WTC11 (cell line): Measurements from ENCODE around the gene ADGRF3. TPM values are rescaled to one million over a fixed set of nuclear protein-coding genes. Genes with fewer than 3 reads are reported as not detected.
A peak's percentile ranks its signal among the peaks of the same experiment; 100 is the strongest.

Source experiments
- ATAC-seq: fragments of 200-7000 bp; cut with Tn5 transposase; 2 replicates; pipeline ENCODE4 v1.10.0; 2021; ENCODE audit warnings: mild to moderate bottlenecking, moderate library complexity
- CTCF ChIA-PET: fragments of 300-600 bp; sonication (Branson Sonifier 250); formaldehyde crosslinking; loops from one replicate; lab custom pipeline; 2021; ENCODE audit warnings: antibody characterized with exemption; lab: Charles Lee
- POLR2A ChIA-PET: fragments of 350-600 bp; sonication (Branson Sonifier 250); formaldehyde crosslinking; loops from one replicate; lab custom pipeline; 2021; ENCODE audit warnings: antibody characterized with exemption; lab: Charles Lee
- DNase-seq: peaks from one replicate; pipeline ENCODE4 v3.0.0; 2021; ENCODE audit warnings: low spot score
- H3K27ac Mint-ChIP-seq: 2 replicates; pipeline ENCODE4 v1.8.0; 2021; ENCODE audit warnings: mixed read lengths
- H3K27me3 Mint-ChIP-seq: 2 replicates; pipeline ENCODE4 v1.8.0; 2021; ENCODE audit warnings: low read depth, mild to moderate bottlenecking, moderate library complexity, mixed read lengths
- H3K36me3 Mint-ChIP-seq: 2 replicates; pipeline ENCODE4 v1.8.0; 2021; ENCODE audit warnings: mixed read lengths
- H3K4me1 Mint-ChIP-seq: 2 replicates; pipeline ENCODE4 v1.8.0; 2022; ENCODE audit warnings: mixed read lengths
- H3K4me3 Mint-ChIP-seq: 2 replicates; pipeline ENCODE4 v1.8.0; 2021; ENCODE audit warnings: mild to moderate bottlenecking, moderate library complexity, mixed read lengths
- H3K9me3 Mint-ChIP-seq: 2 replicates; pipeline ENCODE4 v1.8.0; 2021; ENCODE audit warnings: mixed read lengths
- ATF1 ChIP-seq: sonication (generic); formaldehyde crosslinking; IDR thresholded peaks from 2 replicates; pipeline ENCODE4 v1.8.1; 2023; ENCODE audit warnings: mild to moderate bottlenecking, moderate library complexity, missing genetic modification reagents
- CBFB ChIP-seq: sonication (generic); formaldehyde crosslinking; IDR thresholded peaks from 2 replicates; pipeline ENCODE4 v1.8.1; 2022; ENCODE audit warnings: mild to moderate bottlenecking, low read depth, missing genetic modification reagents
- CTCF ChIP-seq: fragments of 200-600 bp; IDR thresholded peaks from 2 replicates; pipeline ENCODE4 v1.8.0; 2022; ENCODE audit warnings: antibody characterized with exemption
- E2F1 ChIP-seq: sonication (generic); formaldehyde crosslinking; IDR thresholded peaks from 2 replicates; pipeline ENCODE4 v1.8.0; 2022; ENCODE audit warnings: mild to moderate bottlenecking, missing genetic modification reagents
- E2F5 ChIP-seq: sonication (generic); formaldehyde crosslinking; IDR thresholded peaks from 2 replicates; pipeline ENCODE4 v1.8.1; 2022; ENCODE audit warnings: mild to moderate bottlenecking, moderate library complexity, missing genetic modification reagents
- GTF2I ChIP-seq: fragments of 250-450 bp; sonication (Bioruptor Pico); conservative IDR thresholded peaks from 2 replicates; pipeline ENCODE4 v1.4.0; 2021; ENCODE audit warnings: mild to moderate bottlenecking
- JUN ChIP-seq: sonication (generic); formaldehyde crosslinking; IDR thresholded peaks from 2 replicates; pipeline ENCODE4 v1.8.0; 2023; ENCODE audit warnings: mild to moderate bottlenecking, missing genetic modification reagents
- MYBL2 ChIP-seq: sonication (generic); formaldehyde crosslinking; IDR thresholded peaks from 2 replicates; pipeline ENCODE4 v1.8.1; 2023; ENCODE audit warnings: mild to moderate bottlenecking, moderate library complexity, missing genetic modification reagents
- NR3C1 ChIP-seq: sonication (generic); formaldehyde crosslinking; conservative IDR thresholded peaks from 2 replicates; pipeline ENCODE4 v1.8.1; 2023; ENCODE audit warnings: low read depth, mild to moderate bottlenecking, missing genetic modification reagents
- PRRX2 ChIP-seq: fragments of 250-450 bp; sonication (Bioruptor Pico); IDR thresholded peaks from 2 replicates; pipeline ENCODE4 v1.8.0; 2021; ENCODE audit warnings: mild to moderate bottlenecking
- USF2 ChIP-seq: sonication (generic); formaldehyde crosslinking; IDR thresholded peaks from 2 replicates; pipeline ENCODE4 v1.8.1; 2023; ENCODE audit warnings: mild to moderate bottlenecking, missing genetic modification reagents, moderate library complexity
- ZNF121 ChIP-seq: sonication (generic); formaldehyde crosslinking; IDR thresholded peaks from 2 replicates; pipeline ENCODE4 v1.8.0; 2023; ENCODE audit warnings: missing genetic modification reagents
- ZNF138 ChIP-seq: sonication (generic); formaldehyde crosslinking; conservative IDR thresholded peaks from 2 replicates; pipeline ENCODE4 v1.8.1; 2022; ENCODE audit warnings: mild to moderate bottlenecking, moderate library complexity, missing genetic modification reagents
- ZNF263 ChIP-seq: sonication (generic); formaldehyde crosslinking; IDR thresholded peaks from 2 replicates; pipeline ENCODE4 v1.8.1; 2022; ENCODE audit warnings: low read depth, mild to moderate bottlenecking, moderate library complexity, missing genetic modification reagents
- ZNF532 ChIP-seq: fragments of 250-450 bp; sonication (Bioruptor Pico); IDR thresholded peaks from 2 replicates; pipeline ENCODE4 v1.9.0; 2021; ENCODE audit warnings: mild to moderate bottlenecking, borderline replicate concordance
- ZNF671 ChIP-seq: fragments of 250-450 bp; sonication (Bioruptor Pico); IDR thresholded peaks from 2 replicates; pipeline ENCODE4 v1.8.0; 2021; ENCODE audit warnings: mild to moderate bottlenecking
- ZSCAN18 ChIP-seq: fragments of 250-450 bp; sonication (Bioruptor Pico); IDR thresholded peaks from 2 replicates; pipeline ENCODE4 v2.1.2; 2022; ENCODE audit warnings: mild to moderate bottlenecking, moderate library complexity
- total RNA-seq: library from RNA; stranded (reverse); gene quantifications from 3 replicates; pipeline ENCODE4 v1.2.3, GENCODE V29; 2021
- TF ChIP-seq, protein P1 (sequence below): sonication (generic); formaldehyde crosslinking; IDR thresholded peaks from 2 replicates; pipeline ENCODE4 v1.8.1; 2023; ENCODE audit warnings: mild to moderate bottlenecking, missing genetic modification reagents, borderline replicate concordance

Gene ADGRF3
- total RNA-seq, 1 experiment from 2014 or later = 0.48 TPM

DNA sequence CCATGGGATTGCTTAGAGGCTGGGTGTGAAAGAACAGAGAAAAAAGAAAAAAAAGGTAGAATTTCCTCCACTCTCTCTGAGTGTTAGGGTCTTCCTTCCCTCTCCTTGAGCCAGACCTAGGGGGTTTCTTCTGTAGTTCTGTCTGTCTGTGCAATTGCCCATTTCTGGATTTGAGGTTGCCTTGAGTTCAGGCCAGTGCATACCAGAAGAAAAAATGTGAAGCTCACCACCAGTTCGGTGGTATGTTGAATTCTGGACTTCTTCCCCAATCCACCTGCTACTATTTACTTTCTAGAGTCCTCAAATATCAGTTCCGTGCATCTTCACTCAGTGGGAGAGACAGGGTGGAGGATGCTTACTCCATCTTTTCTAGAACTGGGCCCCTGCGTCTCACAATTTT lies 16.0 kb downstream of the ADGRF3 start:
- ChIA-PET POLR2A (no interaction called here), CTCF (interaction anchor here (0.5 to 1.8 kb wide), 8 partner anchors 8 to 172 kb away, joined by 3 to 6 read pairs (median 3); no protein-coding TSS in a partner anchor)
- Mint-ChIP-seq H3K27ac (no peak overlapping the region), H3K36me3 (no peaks in the 10 kb centered on the region), H3K27me3 (no peaks in the 10 kb centered on the region), H3K9me3 (no peaks in the 10 kb centered on the region), H3K4me1 (peaks cover 11% of the 10 kb centered on the region), H3K4me3 (no peak overlapping the region)
- ATAC-seq (no peak), DNase-seq (no peak)
- TF ChIP-seq ZNF121 (CRISPR knock-in tag) (no peak), ZNF532 (CRISPR knock-in tag) (no peak), E2F5 (no peak), ATF1 (CRISPR knock-in tag) (no peak), USF2 (CRISPR knock-in tag) (no peak), MYBL2 (CRISPR knock-in tag) (no peak), E2F1 (no peak), PRRX2 (no peak), ZNF263 (CRISPR knock-in tag) (no peak), ZNF671 (CRISPR knock-in tag) (no peak), CBFB (CRISPR knock-in tag) (no peak), NR3C1 (CRISPR knock-in tag) (no peak), GTF2I (CRISPR knock-in tag) (no peak), JUN (CRISPR knock-in tag) (no peak)
- TF ChIP-seq, protein P1, sequence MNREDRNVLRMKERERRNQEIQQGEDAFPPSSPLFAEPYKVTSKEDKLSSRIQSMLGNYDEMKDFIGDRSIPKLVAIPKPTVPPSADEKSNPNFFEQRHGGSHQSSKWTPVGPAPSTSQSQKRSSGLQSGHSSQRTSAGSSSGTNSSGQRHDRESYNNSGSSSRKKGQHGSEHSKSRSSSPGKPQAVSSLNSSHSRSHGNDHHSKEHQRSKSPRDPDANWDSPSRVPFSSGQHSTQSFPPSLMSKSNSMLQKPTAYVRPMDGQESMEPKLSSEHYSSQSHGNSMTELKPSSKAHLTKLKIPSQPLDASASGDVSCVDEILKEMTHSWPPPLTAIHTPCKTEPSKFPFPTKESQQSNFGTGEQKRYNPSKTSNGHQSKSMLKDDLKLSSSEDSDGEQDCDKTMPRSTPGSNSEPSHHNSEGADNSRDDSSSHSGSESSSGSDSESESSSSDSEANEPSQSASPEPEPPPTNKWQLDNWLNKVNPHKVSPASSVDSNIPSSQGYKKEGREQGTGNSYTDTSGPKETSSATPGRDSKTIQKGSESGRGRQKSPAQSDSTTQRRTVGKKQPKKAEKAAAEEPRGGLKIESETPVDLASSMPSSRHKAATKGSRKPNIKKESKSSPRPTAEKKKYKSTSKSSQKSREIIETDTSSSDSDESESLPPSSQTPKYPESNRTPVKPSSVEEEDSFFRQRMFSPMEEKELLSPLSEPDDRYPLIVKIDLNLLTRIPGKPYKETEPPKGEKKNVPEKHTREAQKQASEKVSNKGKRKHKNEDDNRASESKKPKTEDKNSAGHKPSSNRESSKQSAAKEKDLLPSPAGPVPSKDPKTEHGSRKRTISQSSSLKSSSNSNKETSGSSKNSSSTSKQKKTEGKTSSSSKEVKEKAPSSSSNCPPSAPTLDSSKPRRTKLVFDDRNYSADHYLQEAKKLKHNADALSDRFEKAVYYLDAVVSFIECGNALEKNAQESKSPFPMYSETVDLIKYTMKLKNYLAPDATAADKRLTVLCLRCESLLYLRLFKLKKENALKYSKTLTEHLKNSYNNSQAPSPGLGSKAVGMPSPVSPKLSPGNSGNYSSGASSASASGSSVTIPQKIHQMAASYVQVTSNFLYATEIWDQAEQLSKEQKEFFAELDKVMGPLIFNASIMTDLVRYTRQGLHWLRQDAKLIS (CRISPR knock-in tag) = no peak

GRCh38 chr2:26330114-26330549 lies 16.5 kb downstream of the ADGRF3 start:
- Mint-ChIP-seq H3K27me3 (no peaks in the 10 kb centered on the region), H3K4me1 (peaks cover 11% of the 10 kb centered on the region), H3K9me3 (no peaks in the 10 kb centered on the region), H3K36me3 (no peaks in the 10 kb centered on the region), H3K4me3 (no peak overlapping the region), H3K27ac (no peak overlapping the region)
- ChIA-PET CTCF (interaction anchor here (0.5 to 1.8 kb wide), 7 partner anchors 8 to 173 kb away, joined by 3 to 6 read pairs (median 3); no protein-coding TSS in a partner anchor), POLR2A (no interaction called here)
- peak; percentile 88 for DNase-seq
- TF ChIP-seq ZNF138 (CRISPR knock-in tag) = no peak
- TF ChIP-seq ZSCAN18 = no peak
- no peak for TF ChIP-seq PRRX2
- TF ChIP-seq CTCF = peak; percentile 65
- no peak for TF ChIP-seq ATF1 (CRISPR knock-in tag)
- ATAC-seq = peak; percentile 96
